SK-N-MC (cell line): ENCODE results near the gene BPIFB2.

Experiments
- EZH2 ChIP-seq: fragments of 200-600 bp; sonication (generic); IDR thresholded peaks from one replicate; pipeline ENCODE4 v1.6.1; 2017; ENCODE audit warnings: antibody characterized with exemption
- FOXP2 ChIP-seq: optimal IDR thresholded peaks from 2 replicates; pipeline ENCODE3; 2011; ENCODE audit warnings: mild to moderate bottlenecking, moderate library complexity; ENCODE audit not compliant: insufficient read depth; ENCODE audit errors: extremely low read length, control extremely low read depth
- POLR2AphosphoS5 ChIP-seq: IDR thresholded peaks from 2 replicates; pipeline ENCODE4 v1.6.1; 2012; ENCODE audit warnings: mild to moderate bottlenecking, low read depth, low read length, borderline replicate concordance

GRCh38 chr20:33031531-33031930 is 24.0 kb downstream of the BPIFB2 start, which contains the start of gene BPIFB6:
- TF ChIP-seq POLR2AphosphoS5 (no peak), EZH2 (no peak), FOXP2 (no peak)
